SK-N-SH treated with all-trans-retinoic acid at 6 μM for 48 hours (cell line): Measurements from ENCODE around the gene STAM.
A peak's percentile ranks its signal among the peaks of the same experiment; 100 is the strongest.

Experiments
- ATAC-seq: fragments of 200-7000 bp; cut with Tn5 transposase; 3 replicates; pipeline ENCODE4 v1.9.1; 2020; ENCODE audit warnings: mild to moderate bottlenecking, moderate library complexity
- ARNTL ChIP-seq: fragments of 450-650 bp; formaldehyde crosslinking; IDR thresholded peaks from 2 replicates; pipeline ENCODE4 v1.5.0; 2020; ENCODE audit warnings: low read depth, mild to moderate bottlenecking, moderate library complexity, borderline replicate concordance
- BACH2 ChIP-seq: fragments of 250-450 bp; sonication (Bioruptor Pico); IDR thresholded peaks from 2 replicates; pipeline ENCODE4 v1.9.0; 2021; ENCODE audit warnings: mild to moderate bottlenecking, borderline replicate concordance
- CREB5 ChIP-seq: fragments of 250-450 bp; sonication (Bioruptor Pico); IDR thresholded peaks from 2 replicates; pipeline ENCODE4 v1.5.1; 2020; ENCODE audit warnings: low read depth, mild to moderate bottlenecking, moderate library complexity
- CSDC2 ChIP-seq: fragments of 250-450 bp; sonication (Bioruptor Pico); IDR thresholded peaks from 2 replicates; pipeline ENCODE4 v1.5.0; 2020; ENCODE audit warnings: mild to moderate bottlenecking, moderate library complexity
- ESRRG ChIP-seq: fragments of 250-450 bp; sonication (Bioruptor Pico); IDR thresholded peaks from 2 replicates; pipeline ENCODE4 v1.6.1; 2021; ENCODE audit warnings: mild to moderate bottlenecking
- GLIS3 ChIP-seq: fragments of 250-450 bp; sonication (Bioruptor Pico); IDR thresholded peaks from 2 replicates; pipeline ENCODE4 v1.5.0; 2020; ENCODE audit warnings: mild to moderate bottlenecking, moderate library complexity
- ISL1 ChIP-seq: fragments of 250-450 bp; sonication (Bioruptor Pico); IDR thresholded peaks from 2 replicates; pipeline ENCODE4 v2.1.2; 2022; ENCODE audit warnings: mild to moderate bottlenecking, moderate library complexity
- OSR1 ChIP-seq: fragments of 250-450 bp; sonication (Bioruptor Pico); IDR thresholded peaks from 2 replicates; pipeline ENCODE4 v1.8.0; 2022; ENCODE audit warnings: moderate library complexity, mild to moderate bottlenecking, inconsistent platforms
- PATZ1 ChIP-seq: fragments of 250-450 bp; sonication (Bioruptor Pico); IDR thresholded peaks from 2 replicates; pipeline ENCODE4 v1.8.0; 2020; ENCODE audit warnings: mild to moderate bottlenecking, moderate library complexity, borderline replicate concordance
- POU6F1 ChIP-seq: fragments of 250-450 bp; sonication (Bioruptor Pico); IDR thresholded peaks from 2 replicates; pipeline ENCODE4 v1.8.0; 2021; ENCODE audit warnings: low read depth, mild to moderate bottlenecking, moderate library complexity, borderline replicate concordance
- PPARA ChIP-seq: fragments of 250-450 bp; sonication (Bioruptor Pico); IDR thresholded peaks from 2 replicates; pipeline ENCODE4 v1.5.0; 2020; ENCODE audit warnings: mild to moderate bottlenecking, borderline replicate concordance
- RARB ChIP-seq: fragments of 250-450 bp; sonication (Bioruptor Pico); IDR thresholded peaks from 2 replicates; pipeline ENCODE4 v1.8.0; 2021; ENCODE audit warnings: mild to moderate bottlenecking, moderate library complexity
- TCF4 ChIP-seq: fragments of 250-450 bp; sonication (Bioruptor Pico); IDR thresholded peaks from 2 replicates; pipeline ENCODE4 v1.8.0; 2021; ENCODE audit warnings: mild to moderate bottlenecking, moderate library complexity, borderline replicate concordance
- TOX ChIP-seq: fragments of 250-450 bp; sonication (Bioruptor Pico); IDR thresholded peaks from 2 replicates; pipeline ENCODE4 v1.8.0; 2021; ENCODE audit warnings: mild to moderate bottlenecking, moderate library complexity, borderline replicate concordance
- TSHZ2 ChIP-seq: fragments of 250-450 bp; sonication (Bioruptor Pico); IDR thresholded peaks from 2 replicates; pipeline ENCODE4 v1.5.0; 2020; ENCODE audit warnings: mild to moderate bottlenecking, moderate library complexity
- ZC3H10 ChIP-seq: fragments of 250-450 bp; sonication (Bioruptor Pico); IDR thresholded peaks from 2 replicates; pipeline ENCODE4 v1.5.1; 2021; ENCODE audit warnings: mild to moderate bottlenecking, moderate library complexity
- ZFP3 ChIP-seq: fragments of 250-450 bp; sonication (Bioruptor Pico); IDR thresholded peaks from 2 replicates; pipeline ENCODE4 v1.5.0; 2020; ENCODE audit warnings: mild to moderate bottlenecking, moderate library complexity
- ZFP30 ChIP-seq: fragments of 450-650 bp; formaldehyde crosslinking; IDR thresholded peaks from 2 replicates; pipeline ENCODE4 v1.5.0; 2022; ENCODE audit warnings: mild to moderate bottlenecking, moderate library complexity
- ZNF565 ChIP-seq: fragments of 450-650 bp; formaldehyde crosslinking; conservative IDR thresholded peaks from 2 replicates; pipeline ENCODE4 v1.5.0; 2020; ENCODE audit warnings: low read depth, mild to moderate bottlenecking, moderate library complexity
- ZNF70 ChIP-seq: fragments of 450-650 bp; formaldehyde crosslinking; IDR thresholded peaks from 2 replicates; pipeline ENCODE4 v1.5.0; 2020; ENCODE audit warnings: mild to moderate bottlenecking, moderate library complexity

Gene STAM

GRCh38 chr10:17725703-17726102 is 81.8 kb downstream of the STAM start:
- TF ChIP-seq ARNTL (no peak), TCF4 (peak; percentile 58; the same call in 1 of the 2 replicates), CSDC2 (CRISPR knock-in tag) (no peak)

GRCh38 chr10:17729630-17730029 is 85.7 kb downstream of the STAM start:
- TF ChIP-seq POU6F1 (CRISPR knock-in tag) (no peak), ZFP30 (CRISPR knock-in tag) (no peak), TOX (CRISPR knock-in tag) (no peak), BACH2 (CRISPR knock-in tag) (no peak), GLIS3 (no peak), ZFP3 (no peak), ESRRG (CRISPR knock-in tag) (no peak), CREB5 (CRISPR knock-in tag) (no peak), ISL1 (CRISPR knock-in tag) (no peak), OSR1 (CRISPR knock-in tag) (no peak), RARB (no peak), ZNF565 (CRISPR knock-in tag) (no peak), TCF4 (no peak), ZC3H10 (CRISPR knock-in tag) (no peak)
- ATAC-seq: no peak

More at GRCh38 chr10:17725703-17726102, 81.8 kb downstream of the STAM start:
- ATAC-seq: no peak

- TF ChIP-seq ZNF70 (CRISPR knock-in tag): no peak
- no peak for TF ChIP-seq ZFP3
- TF ChIP-seq PPARA (CRISPR knock-in tag): no peak
- no peak for TF ChIP-seq TCF4
- no peak for TF ChIP-seq BACH2 (CRISPR knock-in tag)
- TF ChIP-seq PATZ1 (CRISPR knock-in tag): no peak
- TF ChIP-seq ZNF565 (CRISPR knock-in tag): no peak
- no peak for TF ChIP-seq OSR1 (CRISPR knock-in tag)
- TF ChIP-seq POU6F1 (CRISPR knock-in tag): no peak
- TF ChIP-seq ARNTL: no peak
- TF ChIP-seq TSHZ2: no peak
- no peak for TF ChIP-seq ISL1 (CRISPR knock-in tag)
- TF ChIP-seq RARB: no peak
- TF ChIP-seq TOX (CRISPR knock-in tag): no peak
- TF ChIP-seq ESRRG (CRISPR knock-in tag): no peak
- ATAC-seq: no peak
Observed at GRCh38 chr10:17730667-17731066, 86.7 kb downstream of the STAM start.
